ENCODE measurements around the gene CCSER2. TPM values are rescaled to one million over a fixed set of nuclear protein-coding genes. Genes with fewer than 3 reads are reported as not detected.

Gene CCSER2
- polyA plus RNA-seq, 1 donor (not counting 4 experiments of a cell fraction or from before 2014, with no cell fraction given) = 26.7 TPM

DNA sequence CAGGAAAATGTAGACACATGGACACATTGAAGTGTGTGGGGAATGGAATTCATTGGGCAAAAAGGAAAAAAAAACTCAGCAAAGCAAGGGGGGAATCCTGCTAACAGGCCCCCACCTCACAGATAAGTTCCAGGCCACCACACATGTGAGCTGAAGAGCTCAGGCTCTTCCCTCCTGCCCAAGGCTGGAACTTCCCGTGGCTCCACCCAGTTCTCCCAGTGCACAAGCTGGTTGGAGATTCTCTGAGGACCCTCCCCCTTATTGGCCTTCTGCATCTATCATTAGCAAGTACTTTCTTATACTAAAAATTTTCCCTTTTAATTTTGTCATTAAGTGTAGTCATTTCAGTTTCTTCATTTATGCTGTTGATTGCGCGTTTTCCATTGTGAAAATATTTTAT lies 190.8 kb downstream of the CCSER2 start:
- no peaks in the 10 kb centered on the region for H3K9me3 ChIP-seq (ENCODE audit: control insufficient read depth, low read depth, low read length)
- H3K36me3 ChIP-seq (ENCODE audit: control insufficient read depth in 2 of 2, extremely low read depth in 1 of 2, insufficient read depth in 2 of 2, low read length in 2 of 2) = peaks cover 0 to 2% of the 10 kb centered on the region in 2 experiments
- no peak overlapping the region for H3K4me2 ChIP-seq (ENCODE audit: control insufficient read depth, extremely low read depth, insufficient read depth, low read depth, low read length)
- no peaks in the 10 kb centered on the region for H4K20me1 ChIP-seq (ENCODE audit: control insufficient read depth, extremely low read depth, insufficient read depth, low read length)
- dilution Hi-C loops (cut with MboI; ENCODE audit: extremely low pct_ligation_motif_present, low sequenced_read_pairs) = no loop called here
- TF ChIP-seq, protein P1, sequence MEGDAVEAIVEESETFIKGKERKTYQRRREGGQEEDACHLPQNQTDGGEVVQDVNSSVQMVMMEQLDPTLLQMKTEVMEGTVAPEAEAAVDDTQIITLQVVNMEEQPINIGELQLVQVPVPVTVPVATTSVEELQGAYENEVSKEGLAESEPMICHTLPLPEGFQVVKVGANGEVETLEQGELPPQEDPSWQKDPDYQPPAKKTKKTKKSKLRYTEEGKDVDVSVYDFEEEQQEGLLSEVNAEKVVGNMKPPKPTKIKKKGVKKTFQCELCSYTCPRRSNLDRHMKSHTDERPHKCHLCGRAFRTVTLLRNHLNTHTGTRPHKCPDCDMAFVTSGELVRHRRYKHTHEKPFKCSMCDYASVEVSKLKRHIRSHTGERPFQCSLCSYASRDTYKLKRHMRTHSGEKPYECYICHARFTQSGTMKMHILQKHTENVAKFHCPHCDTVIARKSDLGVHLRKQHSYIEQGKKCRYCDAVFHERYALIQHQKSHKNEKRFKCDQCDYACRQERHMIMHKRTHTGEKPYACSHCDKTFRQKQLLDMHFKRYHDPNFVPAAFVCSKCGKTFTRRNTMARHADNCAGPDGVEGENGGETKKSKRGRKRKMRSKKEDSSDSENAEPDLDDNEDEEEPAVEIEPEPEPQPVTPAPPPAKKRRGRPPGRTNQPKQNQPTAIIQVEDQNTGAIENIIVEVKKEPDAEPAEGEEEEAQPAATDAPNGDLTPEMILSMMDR (optimal IDR thresholded peaks at IDR 0.05 in 1 of 3, IDR thresholded peaks at IDR 0.05 in 1 of 3, conservative IDR thresholded peaks at IDR 0.05 in 1 of 3; ENCODE audit: extremely low read depth in 1 of 3, insufficient read depth in 2 of 3, low read length in 3 of 3) = no peak
- TF ChIP-seq EZH2 (IDR thresholded peaks at IDR 0.05; ENCODE audit: low read length) = no peak
- no peak overlapping the region for H3K4me3 ChIP-seq (ENCODE audit: control insufficient read depth in 2 of 3, extremely low read depth in 1 of 3, insufficient read depth in 2 of 3, low read depth in 1 of 3, low read length in 3 of 3)
- no peaks in the 10 kb centered on the region for H3K79me2 ChIP-seq (ENCODE audit: control insufficient read depth, insufficient read depth, low read length)
- H3K27ac ChIP-seq (ENCODE audit: control insufficient read depth, insufficient read depth, low read length) = no peak overlapping the region
- H3K9ac ChIP-seq (ENCODE audit: control insufficient read depth, extremely low read depth, insufficient read depth, low read length) = no peak overlapping the region
- FAIRE-seq = no peak
- H2AFZ ChIP-seq (ENCODE audit: control insufficient read depth, low read length) = no peak overlapping the region
- H3K9me1 ChIP-seq (ENCODE audit: control insufficient read depth, extremely low read depth, insufficient read depth, low read length) = no peaks in the 10 kb centered on the region
- no peak for DNase-seq (ENCODE audit: low read depth, low spot score)
- no peaks in the 10 kb centered on the region for H3K4me1 ChIP-seq (ENCODE audit: control insufficient read depth, extremely low read depth, insufficient read depth, low read length)
- no peaks in the 10 kb centered on the region for H3K27me3 ChIP-seq (ENCODE audit: control insufficient read depth, extremely low read depth, insufficient read depth, low read length)

DNA sequence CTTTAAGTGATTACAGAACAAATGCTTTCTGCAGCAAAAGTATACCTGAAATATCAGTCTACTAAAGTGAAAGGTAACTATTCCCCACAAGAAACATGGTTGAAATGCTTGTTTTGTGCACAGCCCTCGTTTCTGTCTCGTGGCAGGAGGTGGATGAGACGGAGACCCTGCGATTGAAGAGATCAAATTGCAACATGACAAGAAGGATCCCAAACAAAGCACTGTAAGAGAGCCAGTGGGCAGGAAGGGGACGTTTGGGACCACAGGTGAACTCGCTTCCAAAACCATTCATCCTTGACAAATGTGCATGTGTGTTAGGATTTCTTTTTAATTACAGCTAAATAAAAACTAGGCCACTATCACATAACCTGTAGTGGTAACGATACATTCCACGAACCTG lies 192.6 kb downstream of the CCSER2 start:
- H3K9me3 ChIP-seq (ENCODE audit: control insufficient read depth, low read depth, low read length) = peaks cover 6% of the 10 kb centered on the region
- no peaks in the 10 kb centered on the region for H3K36me3 ChIP-seq (ENCODE audit: control insufficient read depth in 2 of 2, extremely low read depth in 1 of 2, insufficient read depth in 2 of 2, low read length in 2 of 2)
- H3K27ac ChIP-seq (ENCODE audit: control insufficient read depth, insufficient read depth, low read length) = no peak overlapping the region
- H3K9ac ChIP-seq (ENCODE audit: control insufficient read depth, extremely low read depth, insufficient read depth, low read length) = no peak overlapping the region
- H3K4me2 ChIP-seq (ENCODE audit: control insufficient read depth, extremely low read depth, insufficient read depth, low read depth, low read length) = no peak overlapping the region
- H3K27me3 ChIP-seq (ENCODE audit: control insufficient read depth, extremely low read depth, insufficient read depth, low read length) = no peaks in the 10 kb centered on the region
- H3K4me3 ChIP-seq (ENCODE audit: control insufficient read depth in 2 of 3, extremely low read depth in 1 of 3, insufficient read depth in 2 of 3, low read depth in 1 of 3, low read length in 3 of 3) = no peak overlapping the region
- peaks cover 8% of the 10 kb centered on the region for H3K4me1 ChIP-seq (ENCODE audit: control insufficient read depth, extremely low read depth, insufficient read depth, low read length)
- H3K79me2 ChIP-seq (ENCODE audit: control insufficient read depth, insufficient read depth, low read length) = no peaks in the 10 kb centered on the region
- DNase-seq (ENCODE audit: low read depth, low spot score) = no peak
- TF ChIP-seq, protein P1 (optimal IDR thresholded peaks at IDR 0.05 in 1 of 3, IDR thresholded peaks at IDR 0.05 in 1 of 3, conservative IDR thresholded peaks at IDR 0.05 in 1 of 3; ENCODE audit: extremely low read depth in 1 of 3, insufficient read depth in 2 of 3, low read length in 3 of 3) = no peak
- TF ChIP-seq EZH2 (IDR thresholded peaks at IDR 0.05; ENCODE audit: low read length) = no peak
- H2AFZ ChIP-seq (ENCODE audit: control insufficient read depth, low read length) = no peak overlapping the region
- dilution Hi-C loops (cut with MboI; ENCODE audit: extremely low pct_ligation_motif_present, low sequenced_read_pairs) = no loop called here
- no peaks in the 10 kb centered on the region for H4K20me1 ChIP-seq (ENCODE audit: control insufficient read depth, extremely low read depth, insufficient read depth, low read length)
- FAIRE-seq = no peak
- H3K9me1 ChIP-seq (ENCODE audit: control insufficient read depth, extremely low read depth, insufficient read depth, low read length) = no peaks in the 10 kb centered on the region
